OCI-M2 (cell line): Measurements from ENCODE around the gene HK2.
"Not testable (repeated sequence)": the region's sequence is repeated elsewhere in the genome, so short reads cannot be mapped to it uniquely, and the experiment has no call there.

Source experiments
- DNase-seq: peaks from one replicate; lab custom pipeline; 2025; ENCODE audit not compliant: unreplicated experiment; lab: John Stamatoyannopoulos, UW

HK2 gene

GRCh38 chr2:74893332-74893731 lies 59.4 kb downstream of the HK2 start:
- no peak for DNase-seq

DNA sequence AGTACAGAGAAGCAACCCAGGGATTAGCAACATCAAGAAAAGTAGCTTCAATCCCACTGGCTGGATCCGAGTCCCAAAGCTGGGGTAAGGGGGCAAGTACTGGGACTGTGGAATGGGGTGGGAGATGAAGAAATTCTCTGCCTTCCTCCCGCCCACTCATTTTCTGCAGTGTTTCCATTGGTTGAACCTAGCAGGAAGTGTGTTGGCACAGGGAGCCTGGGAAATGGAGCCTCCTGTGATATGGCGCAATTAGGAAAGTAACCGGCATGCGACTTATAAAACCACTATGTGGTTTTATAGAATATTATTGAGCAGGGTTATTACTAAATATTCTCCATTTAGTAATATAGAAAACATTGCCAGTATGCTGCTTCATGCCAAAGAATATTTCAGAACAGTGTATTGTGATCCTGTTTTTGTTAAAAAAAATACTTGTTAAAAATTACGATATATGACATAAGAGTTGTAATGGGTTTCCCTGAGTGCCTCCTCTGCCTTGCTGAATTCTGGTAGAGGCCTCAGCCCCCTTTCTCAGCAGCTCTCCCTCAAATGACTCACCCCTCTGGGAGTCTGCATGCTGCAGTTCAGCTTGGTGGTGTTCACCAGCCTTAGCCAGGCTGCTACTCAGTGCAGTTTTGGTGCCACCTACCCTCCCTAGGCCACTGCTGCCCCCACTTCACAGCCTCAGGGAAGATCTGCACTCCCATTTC lies 60.5 kb downstream of the HK2 start:
- DNase-seq, result no peak

DNA sequence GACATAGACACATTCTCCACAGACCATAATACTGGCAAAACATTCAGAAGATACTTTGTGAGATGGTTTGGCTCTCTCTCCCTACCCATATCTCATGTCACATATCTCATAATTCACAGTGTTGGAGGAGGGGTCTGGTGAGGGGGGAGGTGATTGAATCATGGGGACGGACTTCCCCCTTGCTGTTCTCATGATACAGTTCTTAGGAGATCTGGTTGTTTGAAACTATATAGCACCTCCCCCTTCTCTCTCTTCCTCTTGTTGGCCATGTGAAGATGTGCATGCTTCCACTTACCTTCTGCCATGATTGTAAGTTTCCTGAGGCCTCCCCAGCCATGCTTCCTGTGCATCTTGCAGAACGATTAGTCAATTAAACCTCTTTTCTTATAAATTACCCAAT lies 61.1 kb downstream of the HK2 start:
- DNase-seq, result no peak

DNA sequence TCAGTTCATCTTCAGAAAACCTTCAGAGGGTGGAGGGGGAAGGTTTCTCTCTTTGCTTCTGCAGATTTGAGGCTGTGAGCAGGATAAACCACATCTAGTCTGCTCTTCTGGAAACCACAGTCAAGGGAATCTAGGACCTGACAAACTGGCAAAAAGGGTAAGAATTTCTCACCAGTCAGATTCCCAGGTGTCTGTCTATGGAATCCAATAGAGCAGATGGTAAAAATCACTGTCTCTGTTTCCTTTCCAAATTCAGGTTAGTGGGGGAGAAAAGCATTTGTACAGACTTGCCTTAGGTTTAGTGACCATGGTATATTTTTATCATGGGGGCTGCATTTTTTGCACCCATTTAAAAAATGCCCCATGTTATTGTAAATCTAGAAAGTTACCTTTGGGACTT lies 62.3 kb downstream of the HK2 start:
- no peak for DNase-seq

DNA sequence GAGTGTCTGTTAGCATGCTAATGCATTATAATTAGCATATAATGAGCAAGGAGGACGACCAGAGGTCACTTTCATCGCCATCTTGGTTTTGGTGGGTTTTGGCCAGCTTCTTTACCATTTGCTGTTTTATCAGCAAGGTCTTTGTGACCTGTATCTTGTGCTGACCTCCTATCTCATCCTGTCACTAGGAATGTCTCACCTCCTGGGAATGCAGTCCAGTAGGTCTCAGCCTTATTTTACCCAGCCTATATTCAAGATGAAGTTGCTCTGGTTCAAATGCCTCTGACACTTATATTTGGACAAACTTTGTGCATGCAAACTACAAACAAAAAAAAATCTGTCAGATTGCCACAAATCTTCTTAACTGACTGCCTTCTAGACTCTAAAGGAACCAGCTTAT lies 66.3 kb downstream of the HK2 start:
- not testable (repeated sequence) for DNase-seq

DNA sequence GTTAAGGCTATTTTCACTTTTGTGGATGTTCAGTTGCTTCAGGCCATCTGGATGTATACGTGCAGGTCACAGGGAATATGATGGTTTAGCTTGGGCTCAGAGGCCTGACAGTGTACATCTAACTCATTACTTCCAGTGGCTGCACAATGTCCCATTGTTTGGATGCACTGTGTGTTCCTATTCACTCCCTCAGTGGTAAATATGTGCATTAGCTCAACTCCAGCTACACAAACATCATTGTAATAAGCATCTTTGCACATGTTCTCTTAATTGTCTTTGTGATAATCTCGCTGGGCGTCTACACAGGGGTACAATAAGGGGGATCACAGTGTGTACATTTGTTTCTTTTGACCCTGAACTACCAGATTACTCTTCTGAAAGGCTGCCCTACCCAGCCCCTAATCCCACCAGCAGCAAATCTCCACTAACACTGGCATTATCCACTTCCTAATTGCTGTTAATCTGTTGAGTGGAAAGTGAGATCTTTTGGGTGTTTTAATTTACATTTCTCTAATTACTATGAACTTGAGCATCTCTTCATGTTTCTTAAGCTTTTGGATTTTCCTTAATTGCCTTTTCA lies 68.4 kb downstream of the HK2 start:
- DNase-seq, result no peak

DNA sequence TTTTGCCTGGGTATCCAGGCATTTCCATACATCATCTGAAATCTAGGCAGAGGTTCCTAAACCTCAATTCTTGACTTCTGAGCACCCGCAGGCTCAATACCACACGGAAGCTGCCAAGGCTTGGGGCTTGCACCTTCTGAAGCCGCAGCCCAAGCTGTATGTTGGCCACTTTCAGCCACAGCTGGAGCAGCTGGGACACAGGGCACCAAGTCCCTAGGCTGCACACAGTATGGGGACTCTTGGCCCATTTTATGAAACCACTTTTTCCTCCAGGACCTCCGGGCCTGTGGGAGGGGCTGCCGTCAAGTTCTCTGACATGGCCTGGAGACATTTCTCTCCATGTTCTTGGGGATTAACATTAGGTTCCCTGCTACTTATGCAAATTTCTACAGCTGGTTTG lies 72.5 kb downstream of the HK2 start:
- DNase-seq, result no peak

DNA sequence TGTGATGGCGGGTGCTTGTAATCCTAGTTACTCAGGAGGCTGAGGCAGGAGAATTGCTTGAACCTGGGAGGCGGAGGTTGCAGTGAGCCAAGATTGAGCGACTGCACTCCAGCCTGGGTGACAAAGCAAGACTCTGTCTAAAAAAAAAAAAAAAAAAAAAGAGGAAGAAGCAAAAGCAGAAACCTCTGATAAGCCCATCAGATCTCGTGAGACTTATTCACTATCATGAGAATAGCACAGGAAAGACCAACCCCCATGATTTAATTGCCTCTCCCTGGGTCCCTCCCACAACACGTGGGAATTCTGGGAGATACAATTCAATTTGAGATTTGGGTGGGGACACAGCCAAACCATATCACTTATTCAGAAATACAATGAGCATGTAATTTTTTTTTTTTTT lies 73.6 kb downstream of the HK2 start:
- DNase-seq, result not testable (repeated sequence)

GRCh38 chr2:74908748-74909444 lies 75.0 kb downstream of the HK2 start:
- DNase-seq, result no peak

DNA sequence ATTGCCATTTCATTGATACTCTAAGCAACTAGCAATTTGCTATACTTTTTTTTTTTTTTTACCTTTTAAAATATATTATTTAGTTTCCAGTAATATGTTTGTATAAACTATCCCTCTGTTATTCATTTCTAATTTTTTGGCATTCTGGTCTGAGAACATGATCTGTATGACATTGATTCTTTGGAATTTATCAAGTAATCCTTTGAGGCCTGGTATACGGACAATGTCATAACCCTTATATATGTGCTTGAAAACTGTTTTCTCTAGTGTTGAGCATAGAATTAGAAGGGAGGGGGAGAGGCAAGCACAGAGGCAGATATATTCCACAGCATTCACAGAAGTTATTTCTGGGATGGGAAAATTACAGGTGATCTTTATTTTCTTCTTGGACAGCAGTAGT lies 76.3 kb downstream of the HK2 start:
- no peak for DNase-seq

DNA sequence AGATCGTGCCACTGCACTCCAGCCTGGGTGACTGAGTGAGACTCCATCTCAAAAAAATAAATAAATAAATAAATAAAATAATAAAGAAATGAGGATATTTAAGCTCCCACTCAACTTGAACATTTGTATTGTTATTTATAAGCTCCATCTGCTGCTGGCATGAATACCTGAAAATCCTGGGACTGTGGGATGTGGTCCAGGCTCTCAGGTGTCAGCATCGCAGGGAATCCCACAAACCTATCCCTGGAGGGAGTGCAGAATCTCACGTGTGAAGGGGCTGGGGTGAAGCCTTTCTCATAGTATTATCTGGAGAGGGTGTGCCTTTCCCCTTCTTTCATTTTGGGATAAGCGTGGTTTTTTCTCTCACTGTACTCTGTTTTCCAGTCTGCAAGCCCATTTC lies 77.1 kb downstream of the HK2 start:
- DNase-seq, result no peak

DNA sequence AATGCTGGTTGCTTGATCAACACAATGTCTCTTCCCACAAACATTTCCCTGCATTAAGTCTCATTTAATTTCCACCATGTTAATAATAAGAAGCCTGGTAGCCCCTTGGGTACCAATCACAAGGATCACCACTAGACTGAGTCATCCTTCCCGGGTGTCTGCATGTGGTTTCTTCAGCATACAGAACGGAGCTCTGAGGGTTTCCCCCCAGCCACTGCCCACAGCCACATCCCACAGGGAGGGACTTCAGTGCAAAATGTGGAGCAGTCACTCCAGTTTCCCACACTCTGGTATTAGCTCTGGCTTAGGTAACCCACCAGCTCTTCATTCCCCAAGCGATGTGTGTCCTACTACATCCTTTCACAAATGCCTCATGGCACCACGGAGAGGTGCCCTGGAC lies 81.8 kb downstream of the HK2 start:
- no peak for DNase-seq

DNA sequence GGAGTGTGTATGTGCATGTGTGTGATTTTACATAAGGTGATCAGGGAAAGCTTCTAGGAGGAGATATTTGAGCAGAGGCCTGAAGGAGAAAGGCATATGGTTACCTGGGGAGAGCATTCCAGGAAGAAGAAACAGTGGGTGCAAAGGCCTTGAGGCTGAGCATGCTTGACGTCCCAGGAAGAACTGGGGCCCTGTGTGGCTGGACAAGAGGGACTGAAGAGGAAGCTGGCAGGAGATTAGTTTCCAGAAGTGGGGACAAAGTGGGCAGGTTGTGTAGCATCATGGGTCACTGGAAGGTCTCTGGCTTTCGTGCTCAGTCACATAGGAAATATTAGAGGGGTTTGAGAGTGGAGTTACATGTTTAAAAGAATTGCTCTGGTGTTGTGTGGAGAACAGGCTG lies 82.5 kb downstream of the HK2 start:
- no peak for DNase-seq

DNA sequence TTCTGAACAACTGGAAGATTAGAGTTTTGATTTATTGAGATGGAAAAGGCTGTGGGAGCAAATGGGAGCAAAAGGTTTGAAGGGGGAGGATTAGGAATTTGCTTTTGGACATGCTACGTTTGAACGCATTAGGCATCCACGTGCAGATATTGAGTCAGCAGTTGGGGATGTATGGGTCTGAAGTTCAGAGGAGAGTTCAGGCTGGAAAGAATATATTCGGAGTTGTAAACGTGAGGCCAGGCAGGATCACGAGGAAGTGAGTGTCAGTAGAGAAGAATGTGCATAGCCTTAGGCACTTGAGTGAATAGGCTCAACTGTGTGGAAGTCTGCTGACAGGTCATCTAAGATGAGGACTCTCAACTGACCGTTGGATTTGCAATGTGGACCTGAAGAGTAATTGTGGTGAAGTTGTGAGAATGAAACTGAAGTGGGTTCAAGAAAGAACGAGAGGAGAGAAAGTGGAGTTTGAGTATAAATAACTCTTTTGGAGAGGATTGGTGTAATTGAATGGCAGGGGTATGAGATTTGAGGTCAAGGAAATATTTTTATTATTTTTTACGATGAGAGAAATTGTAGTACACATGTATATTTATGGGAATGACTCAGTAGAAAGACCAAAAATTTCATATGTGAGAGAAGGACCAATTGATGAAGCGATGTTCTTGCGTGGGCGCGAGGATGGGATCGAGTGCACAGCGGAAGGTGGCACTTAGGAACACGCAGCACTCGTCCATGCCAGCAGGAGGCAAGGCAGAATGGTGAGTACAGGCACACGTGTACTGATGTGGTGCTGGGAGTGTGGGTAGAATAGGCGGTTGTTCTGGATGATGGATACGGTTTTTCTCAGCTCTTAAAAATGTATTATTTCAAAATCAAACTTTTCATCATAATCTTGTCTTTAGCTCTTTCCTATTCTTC lies 84.0 kb downstream of the HK2 start:
- DNase-seq, result no peak

DNA sequence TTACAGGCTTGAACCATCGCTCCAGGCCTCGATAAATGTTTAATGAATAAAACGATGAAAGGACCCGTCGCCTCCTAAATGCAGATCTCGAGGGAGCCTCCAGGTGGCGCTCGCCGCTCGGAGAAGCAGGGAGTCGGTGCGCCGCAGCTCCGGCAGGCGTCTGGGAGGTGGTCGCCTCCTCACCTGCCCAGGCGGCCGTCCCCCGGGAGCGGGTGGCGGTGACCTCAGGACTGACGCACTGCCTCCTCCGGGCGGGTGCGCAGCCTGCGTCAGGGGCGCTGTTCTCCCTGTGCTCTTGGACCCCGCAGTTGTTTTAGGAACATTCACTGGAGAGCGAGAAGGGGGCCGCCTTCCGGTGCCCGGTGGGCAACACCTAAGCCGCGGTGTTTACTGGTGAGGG lies 85.9 kb downstream of the HK2 start:
- DNase-seq, result no peak

DNA sequence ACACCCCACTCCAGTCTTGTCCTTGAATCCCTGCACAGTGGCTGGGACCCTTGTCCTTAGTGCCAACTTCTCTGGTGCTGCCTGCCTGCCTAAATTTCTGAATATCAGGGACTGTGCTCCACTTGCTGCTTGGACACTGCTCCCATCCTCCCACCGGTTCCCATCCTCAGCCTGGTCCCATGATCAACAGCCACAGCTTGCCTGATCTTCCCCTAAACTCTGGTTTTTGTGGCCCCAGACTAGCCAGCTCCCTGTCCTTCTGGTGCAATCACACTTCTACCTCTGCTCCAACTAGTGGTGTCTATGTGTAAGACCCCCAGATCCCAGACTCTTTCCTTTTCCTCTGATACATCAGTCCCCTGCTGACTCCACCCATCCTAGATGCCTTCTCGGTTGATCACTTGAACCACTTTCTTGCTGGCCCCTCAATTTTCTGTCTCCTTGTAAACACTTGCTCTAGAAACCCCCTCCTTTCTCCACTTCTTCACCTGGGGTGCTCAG lies 87.4 kb downstream of the HK2 start:
- no peak for DNase-seq

DNA sequence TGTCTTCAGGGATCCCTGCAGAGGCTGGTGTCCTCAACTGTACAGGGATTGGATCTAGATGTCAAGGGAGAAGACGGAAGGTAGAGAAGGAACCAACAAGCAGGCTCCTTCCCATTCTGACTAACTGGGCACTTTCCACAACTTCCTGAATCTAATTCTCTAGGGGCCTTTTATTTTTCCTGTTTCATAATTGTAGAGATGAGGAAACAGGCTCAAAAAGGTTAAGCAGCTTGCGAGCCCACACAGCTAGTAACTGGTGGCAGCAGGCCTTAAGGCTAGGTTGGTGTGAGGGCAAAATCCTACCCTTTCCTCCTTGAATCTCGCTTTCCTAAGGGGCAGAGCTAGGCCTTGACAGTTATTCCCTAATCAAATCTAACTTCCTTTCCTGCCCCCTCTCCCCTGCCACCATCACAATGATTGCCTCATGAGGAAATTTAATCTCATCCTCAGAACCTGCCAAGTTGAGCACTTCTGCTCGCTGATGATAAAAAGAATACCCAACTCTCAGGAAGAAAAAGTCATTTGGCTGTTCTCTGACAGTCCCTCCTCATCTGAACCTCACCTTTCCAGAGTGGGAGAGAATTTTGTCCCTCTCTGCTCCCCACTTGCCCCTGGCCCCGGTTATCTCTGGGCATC lies 88.8 kb downstream of the HK2 start:
- DNase-seq, result peak; percentile 49

- no peak for DNase-seq
Measured at GRCh38 chr2:74924463-74925265, 90.7 kb downstream of the HK2 start.

GRCh38 chr2:74925361-74925786 lies 91.4 kb downstream of the HK2 start:
- no peak for DNase-seq

GRCh38 chr2:74927621-74928020 lies 93.7 kb downstream of the HK2 start:
- no peak for DNase-seq
